Psoas muscle (tissue), 8 donors: ENCODE results near the gene COP1. TPM values are rescaled to one million over a fixed set of nuclear protein-coding genes. Genes with fewer than 3 reads are reported as not detected.

Source experiments
- ATAC-seq, 4 donors: fragments of 200-7000 bp; cut with Tn5 transposase; one replicate each; pipeline ENCODE4 v1.9.1; 2020; ENCODE audit warnings: moderate library complexity in 3 of 4, mild to moderate bottlenecking in 2 of 4
- DNase-seq, 2 donors: peaks; one replicate each; pipeline ENCODE4 v3.0.0-alpha.2; 2020
- H3K27ac ChIP-seq: fragments of 200-600 bp; one replicate; pipeline ENCODE4 v1.8.0; 2022
- H3K27me3 ChIP-seq, 3 donors: fragments of 200-600 bp in 1 of 3; one replicate each; pipeline versions ENCODE4 v1.6.1 to v1.8.0; 2013 to 2022; ENCODE audit warnings: low read length in 2 of 3, mild to moderate bottlenecking in 2 of 3, moderate library complexity in 1 of 3; ENCODE audit not compliant: insufficient read depth in 3 of 3
- H3K36me3 ChIP-seq, 2 donors: fragments of 200-600 bp in 1 of 2; one replicate each; pipeline versions ENCODE4 v1.6.1 to v1.8.0; 2013 to 2022; ENCODE audit warnings: low read depth in 1 of 2, mild to moderate bottlenecking in 1 of 2, moderate library complexity in 1 of 2; ENCODE audit not compliant: insufficient read depth in 1 of 2
- H3K4me1 ChIP-seq: fragments of 200-600 bp; one replicate; pipeline ENCODE4 v1.8.0; 2022
- H3K4me3 ChIP-seq: fragments of 200-600 bp; one replicate; pipeline ENCODE4 v1.8.0; 2022; ENCODE audit warnings: mild to moderate bottlenecking
- H3K9me3 ChIP-seq: fragments of 200-600 bp; one replicate; pipeline ENCODE4 v1.8.0; 2022
- CTCF ChIP-seq: fragments of 200-600 bp; IDR thresholded peaks from one replicate; pipeline ENCODE4 v1.8.0; 2022; ENCODE audit warnings: antibody characterized with exemption
- WGBS, 3 donors: extraction: QIAGEN DNeasy Blood & Tissue Kit; methylation state at CpG; one replicate each; pipeline versions ENCODE4 v1.1.6 to v1.1.7; 2013; 5-methylcytosine and 5-hydroxymethylcytosine counted together
- intact Hi-C, 2 donors: fragments of 100-400 bp; cut with DNase I; formaldehyde crosslinking; loops; one replicate each; pipeline versions ENCODE4 v1.11.0 to v1.14.2; 2022
- polyA plus RNA-seq, 3 donors: library from polyadenylated mRNA; stranded (reverse); fragments of 200-250 nt; gene quantifications; one replicate each; pipeline ENCODE4 v1.2.3, GENCODE V29; 2013
- total RNA-seq, 4 donors: library from RNA; stranded (reverse); fragmentation: NEBNext Ultra II Directional in 2 of 4; extraction: Animal tissue kit (Norgen Biotek cat#: 25700) in 2 of 4; gene quantifications; one replicate each; pipeline versions ENCODE4 v1.2.1 to v1.2.4, GENCODE V29; 2021 to 2023
- donor health status: healthy with polysubstance abuse.
- donor health status: DM: no; HTN: no; CAD: no; lungs with moderate emphysema.
- donor health status: Bipolar disorder and iron deficiency.
- donor health status: healthy.
- donor health status: DM: yes; HTN: yes; CAD: no.
- donor health status: DM: no; HTN: no; CAD: no.
- donor health status: DM: no; HTN: no; CAD: no.
- donor health status: DM: yes; HTN: yes; CAD: no.

Gene COP1
- total and polyA plus RNA-seq, 7 donors = 19.5 to 30.6 (median 22.7) TPM

GRCh38 chr1:175978926-175979325 lies 228.2 kb downstream of the COP1 start:
- no peak for TF ChIP-seq CTCF
- 91 to 97% (median 94%) methylated on average over 1 of the region's 1 CpG for WGBS, 3 donors
- peaks cover 2 to 11% of the 10 kb centered on the region in 2 donors for H3K36me3 ChIP-seq
- H3K27me3 ChIP-seq = no peaks in the 10 kb centered on the region
- no peak overlapping the region for H3K4me3 ChIP-seq
- ATAC-seq (no peak), DNase-seq (no peak)
- H3K9me3 ChIP-seq = no peaks in the 10 kb centered on the region
- no peak overlapping the region for H3K27ac ChIP-seq
- intact Hi-C loops = no loop called here
- no peaks in the 10 kb centered on the region for H3K4me1 ChIP-seq

GRCh38 chr1:175978476-175978875 lies 228.6 kb downstream of the COP1 start:
- Histone ChIP-seq H3K9me3 (no peaks in the 10 kb centered on the region), H3K4me3 (no peak overlapping the region), H3K36me3 (peaks cover 2 to 7% of the 10 kb centered on the region in 2 donors), H3K27me3 (no peaks in the 10 kb centered on the region), H3K27ac (no peak overlapping the region), H3K4me1 (no peaks in the 10 kb centered on the region)
- DNase-seq (no peak), ATAC-seq (no peak)
- TF ChIP-seq CTCF = no peak
- WGBS, 3 donors = 99 to 100% (median 100%) methylated on average over 1 of the region's 1 CpG
- intact Hi-C loops = no loop called here

GRCh38 chr1:175976865-175977642 lies 230.0 kb downstream of the COP1 start:
- intact Hi-C loops = no loop called here
- TF ChIP-seq CTCF = no peak
- no peak for ATAC-seq
- Histone ChIP-seq H3K36me3 (peaks cover 0 to under 1% of the 10 kb centered on the region in 2 donors), H3K4me1 (no peaks in the 10 kb centered on the region), H3K27me3 (no peaks in the 10 kb centered on the region), H3K27ac (no peak overlapping the region), H3K9me3 (no peaks in the 10 kb centered on the region), H3K4me3 (no peak overlapping the region)
- WGBS, 3 donors = 63 to 87% (median 84%) methylated on average over 1 of the region's 1 CpG
- no peak for DNase-seq

GRCh38 chr1:175969231-175969630 lies 237.9 kb downstream of the COP1 start:
- no peak for DNase-seq
- Histone ChIP-seq H3K4me1 (no peaks in the 10 kb centered on the region), H3K4me3 (no peak overlapping the region), H3K27me3 (no peaks in the 10 kb centered on the region), H3K27ac (no peak overlapping the region), H3K36me3 (peaks cover 0 to 23% of the 10 kb centered on the region in 2 donors), H3K9me3 (no peaks in the 10 kb centered on the region)
- intact Hi-C loops = no loop called here
- ATAC-seq = no peak
- TF ChIP-seq CTCF = no peak
